Fibroblast of villous mesenchyme (primary cell): ENCODE results near the gene SLIT3. TPM values are rescaled to one million over a fixed set of nuclear protein-coding genes. Genes with fewer than 3 reads are reported as not detected.

Experiments used
- DNase-seq: peaks from one replicate; pipeline ENCODE4 v3.0.0-alpha.2; 2010; ENCODE audit warnings: low read depth
- H3K4me3 ChIP-seq: 2 replicates; pipeline ENCODE4 v1.5.1; 2011; ENCODE audit warnings: low read depth, mild to moderate bottlenecking, low read length
- CTCF ChIP-seq: IDR thresholded peaks from 2 replicates; pipeline ENCODE4 v1.5.1; 2012; ENCODE audit warnings: low read depth, mild to moderate bottlenecking, low read length; ENCODE audit not compliant: insufficient read depth
- total RNA-seq: library from RNA; depleted of rRNA; stranded (reverse); fragments of >200 nt; gene quantifications from 2 replicates; pipeline ENCODE4 v1.2.3, GENCODE V29; 2012

Gene SLIT3
- total RNA-seq, 1 donor: under 0.01 TPM

DNA sequence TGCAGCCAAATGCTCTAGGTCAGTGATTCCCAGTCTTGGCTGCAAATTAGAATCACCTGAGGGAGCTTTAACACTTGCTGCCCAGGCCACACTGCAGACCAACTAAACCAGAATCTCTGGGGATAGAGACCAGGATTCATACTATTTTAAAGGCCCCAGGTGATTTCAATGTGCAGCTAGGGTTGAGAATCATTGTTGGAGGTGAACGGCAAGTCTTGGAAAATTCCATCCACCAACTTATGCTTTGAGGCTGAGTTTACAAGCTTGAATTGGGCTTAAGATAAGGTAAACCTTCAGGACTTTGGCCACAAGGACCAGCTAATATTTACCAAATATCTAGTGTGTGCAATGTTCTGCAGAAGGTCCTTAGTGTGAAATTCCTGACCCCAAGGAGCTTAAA is 27.5 kb downstream of the SLIT3 start:
- no peak overlapping the region for H3K4me3 ChIP-seq
- no peak for TF ChIP-seq CTCF
- no peak for DNase-seq

GRCh38 chr5:169272731-169273427 is 28.1 kb downstream of the SLIT3 start:
- TF ChIP-seq CTCF: no peak
- no peak overlapping the region for H3K4me3 ChIP-seq
- no peak for DNase-seq

- H3K4me3 ChIP-seq: no peak overlapping the region
- no peak for DNase-seq
- no peak for TF ChIP-seq CTCF
Measured at GRCh38 chr5:169272111-169272510, 28.8 kb downstream of the SLIT3 start.

DNA sequence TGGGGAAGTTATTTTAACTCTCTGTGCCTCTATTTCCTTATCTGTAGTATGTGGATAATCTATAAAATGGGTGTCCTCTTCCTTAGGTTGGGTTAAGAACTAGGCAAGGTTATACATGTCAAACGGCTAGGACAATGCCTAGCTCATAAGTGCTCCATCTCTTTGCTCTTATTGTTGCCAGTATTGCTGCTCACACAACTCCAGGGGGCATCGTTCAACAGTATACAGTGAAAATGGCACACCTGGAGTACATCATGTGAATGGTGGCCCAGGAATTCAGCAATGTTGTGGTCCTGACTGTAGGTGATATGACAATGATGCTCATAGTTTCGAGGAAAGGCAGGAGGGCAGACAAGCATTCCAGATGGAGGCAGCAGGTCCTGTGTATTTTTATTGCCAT is 30.1 kb downstream of the SLIT3 start:
- H3K4me3 ChIP-seq: no peak overlapping the region
- TF ChIP-seq CTCF: no peak
- DNase-seq: no peak

GRCh38 chr5:169268019-169268418 is 32.9 kb downstream of the SLIT3 start:
- peak; percentile 31 for DNase-seq
- no peak overlapping the region for H3K4me3 ChIP-seq
- TF ChIP-seq CTCF: no peak

DNA sequence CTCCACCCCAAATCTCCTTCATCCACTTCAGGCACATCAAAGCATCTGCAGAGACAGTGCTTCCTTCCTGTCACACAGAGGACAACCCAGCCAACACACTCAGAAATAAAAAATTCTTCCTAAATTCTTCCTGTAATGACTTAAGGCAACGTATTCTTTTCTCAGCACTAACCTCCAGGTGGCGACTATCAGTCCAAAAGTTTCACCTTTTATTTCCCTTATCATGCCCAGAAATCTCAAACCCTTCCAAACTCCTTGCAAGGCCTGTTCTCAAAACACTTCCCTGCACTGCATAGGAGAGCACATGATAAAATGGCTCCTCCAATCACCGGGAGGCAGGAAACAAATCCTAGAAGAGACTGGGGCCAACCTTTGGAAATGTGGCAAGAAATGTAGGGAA is 35.1 kb downstream of the SLIT3 start:
- no peak overlapping the region for H3K4me3 ChIP-seq
- peak; percentile 6 for DNase-seq
- peak; percentile 17 for TF ChIP-seq CTCF

DNA sequence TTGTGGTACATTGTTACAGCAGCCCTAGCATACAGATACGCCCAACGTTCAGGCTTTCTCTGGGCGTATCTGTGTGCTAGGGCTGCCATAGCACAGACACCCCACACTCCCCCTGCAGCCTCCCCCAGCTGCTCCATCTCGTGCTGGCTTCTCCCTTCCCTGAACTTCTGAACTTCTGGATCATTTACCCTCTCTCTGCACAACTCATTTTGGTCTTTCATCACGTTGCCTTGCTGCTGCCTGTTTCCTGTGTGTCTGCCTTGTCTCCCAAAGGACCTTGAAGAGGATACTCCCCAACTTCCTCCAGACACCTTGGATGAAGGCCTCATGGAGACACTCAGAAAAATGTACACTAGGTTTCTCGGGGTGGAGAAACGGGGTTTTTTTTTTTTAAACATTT is 37.3 kb downstream of the SLIT3 start:
- TF ChIP-seq CTCF: no peak
- no peak for DNase-seq
- H3K4me3 ChIP-seq: no peak overlapping the region
